ENCODE results near the gene PRKCZ.

DNA sequence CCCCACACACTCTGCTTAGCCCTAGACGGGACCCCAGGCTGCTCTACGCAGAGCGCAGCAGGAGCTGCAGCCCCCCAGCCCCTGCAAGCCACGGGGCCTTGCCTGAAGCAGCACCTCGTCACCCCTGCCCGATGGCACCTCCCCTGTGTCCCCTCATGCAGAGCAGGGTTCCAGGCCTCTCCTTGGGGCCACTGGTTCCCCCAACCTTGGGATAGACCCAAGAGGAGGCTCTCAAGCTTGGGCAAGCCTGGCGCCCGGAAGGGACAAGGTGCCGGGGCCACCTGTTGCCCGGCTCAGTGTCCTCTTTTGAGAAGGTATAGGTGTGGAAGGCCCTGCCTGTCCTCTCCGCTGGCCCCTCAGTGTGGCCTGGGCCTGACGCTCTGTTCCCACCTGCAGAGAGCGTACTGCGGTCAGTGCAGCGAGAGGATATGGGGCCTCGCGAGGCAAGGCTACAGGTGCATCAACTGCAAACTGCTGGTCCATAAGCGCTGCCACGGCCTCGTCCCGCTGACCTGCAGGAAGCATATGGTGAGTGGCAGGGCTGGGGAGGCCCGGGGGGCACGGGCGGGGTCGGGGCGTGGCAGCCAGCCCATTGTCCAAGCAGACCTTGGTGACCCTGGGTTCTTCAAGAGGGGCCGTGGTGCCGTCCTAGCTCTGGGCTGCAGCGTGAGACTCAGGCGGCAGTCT is 93.7 kb downstream of the PRKCZ start:
- TF ChIP-seq POLR2AphosphoS5 (IDR thresholded peaks at IDR 0.05; ENCODE audit: low read depth) (no peak), EZH2 (IDR thresholded peaks at IDR 0.05; ENCODE audit: low read depth, unreplicated experiment) (no peak), STAT1 (IDR thresholded peaks at IDR 0.05; ENCODE audit: unreplicated experiment) (no peak), CREB1 (CRISPR knock-in tag; IDR thresholded peaks at IDR 0.05; ENCODE audit: low read depth) (no peak)
- TF ChIP-seq, protein P1, sequence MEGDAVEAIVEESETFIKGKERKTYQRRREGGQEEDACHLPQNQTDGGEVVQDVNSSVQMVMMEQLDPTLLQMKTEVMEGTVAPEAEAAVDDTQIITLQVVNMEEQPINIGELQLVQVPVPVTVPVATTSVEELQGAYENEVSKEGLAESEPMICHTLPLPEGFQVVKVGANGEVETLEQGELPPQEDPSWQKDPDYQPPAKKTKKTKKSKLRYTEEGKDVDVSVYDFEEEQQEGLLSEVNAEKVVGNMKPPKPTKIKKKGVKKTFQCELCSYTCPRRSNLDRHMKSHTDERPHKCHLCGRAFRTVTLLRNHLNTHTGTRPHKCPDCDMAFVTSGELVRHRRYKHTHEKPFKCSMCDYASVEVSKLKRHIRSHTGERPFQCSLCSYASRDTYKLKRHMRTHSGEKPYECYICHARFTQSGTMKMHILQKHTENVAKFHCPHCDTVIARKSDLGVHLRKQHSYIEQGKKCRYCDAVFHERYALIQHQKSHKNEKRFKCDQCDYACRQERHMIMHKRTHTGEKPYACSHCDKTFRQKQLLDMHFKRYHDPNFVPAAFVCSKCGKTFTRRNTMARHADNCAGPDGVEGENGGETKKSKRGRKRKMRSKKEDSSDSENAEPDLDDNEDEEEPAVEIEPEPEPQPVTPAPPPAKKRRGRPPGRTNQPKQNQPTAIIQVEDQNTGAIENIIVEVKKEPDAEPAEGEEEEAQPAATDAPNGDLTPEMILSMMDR (conservative IDR thresholded peaks at IDR 0.05; ENCODE audit: low read depth in 2 of 2): no peak
- TF ChIP-seq, protein P2, sequence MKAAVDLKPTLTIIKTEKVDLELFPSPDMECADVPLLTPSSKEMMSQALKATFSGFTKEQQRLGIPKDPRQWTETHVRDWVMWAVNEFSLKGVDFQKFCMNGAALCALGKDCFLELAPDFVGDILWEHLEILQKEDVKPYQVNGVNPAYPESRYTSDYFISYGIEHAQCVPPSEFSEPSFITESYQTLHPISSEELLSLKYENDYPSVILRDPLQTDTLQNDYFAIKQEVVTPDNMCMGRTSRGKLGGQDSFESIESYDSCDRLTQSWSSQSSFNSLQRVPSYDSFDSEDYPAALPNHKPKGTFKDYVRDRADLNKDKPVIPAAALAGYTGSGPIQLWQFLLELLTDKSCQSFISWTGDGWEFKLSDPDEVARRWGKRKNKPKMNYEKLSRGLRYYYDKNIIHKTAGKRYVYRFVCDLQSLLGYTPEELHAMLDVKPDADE (IDR thresholded peaks at IDR 0.05): no peak
